GM12878 (cell line): ENCODE measurements around the gene ATP6V1G2. TPM values are rescaled to one million over a fixed set of nuclear protein-coding genes. Genes with fewer than 3 reads are reported as not detected.
A peak's percentile ranks its signal among the peaks of the same experiment; 100 is the strongest.

ENCODE experiments used
- CEBPZ ChIP-seq: fragments of 150-350 bp; IDR thresholded peaks from 2 replicates; pipeline ENCODE4 v1.6.1; 2016; ENCODE audit warnings: low read depth, low read length
- HDAC6 ChIP-seq: fragments of 200-600 bp; sonication (generic); IDR thresholded peaks from one replicate; pipeline ENCODE4 v1.8.0; 2017; ENCODE audit warnings: antibody characterized with exemption; ENCODE audit not compliant: unreplicated experiment
- IRF3 ChIP-seq: fragments of 450-650 bp; IDR thresholded peaks from 2 replicates; pipeline ENCODE4 v1.6.1; 2014; ENCODE audit warnings: mild to moderate bottlenecking
- JUND ChIP-seq: IDR thresholded peaks from 2 replicates; pipeline ENCODE4 v1.6.1; 2012; ENCODE audit warnings: low read depth, mild to moderate bottlenecking, low read length, improper control_type of control experiment, moderate library complexity
- LARP7 ChIP-seq: fragments of 450-650 bp; IDR thresholded peaks from 2 replicates; pipeline ENCODE4 v1.6.1; 2017; ENCODE audit warnings: mild to moderate bottlenecking
- MTA2 ChIP-seq: fragments of 450-650 bp; IDR thresholded peaks from 2 replicates; pipeline ENCODE4 v1.6.1; 2016; ENCODE audit warnings: low read depth, mild to moderate bottlenecking, moderate library complexity
- MYC ChIP-seq: IDR thresholded peaks from 2 replicates; pipeline ENCODE4 v1.6.1; 2011; ENCODE audit warnings: mild to moderate bottlenecking, low read length, moderate library complexity, inconsistent platforms; ENCODE audit not compliant: insufficient read depth, insufficient replicate concordance, insufficient read length, severe bottlenecking
- NRF1 ChIP-seq: conservative IDR thresholded peaks from 2 replicates; pipeline ENCODE4 v1.6.1; 2011; ENCODE audit warnings: mild to moderate bottlenecking, low read depth, low read length, improper control_type of control experiment
- SMAD1 ChIP-seq: fragments of 450-650 bp; IDR thresholded peaks from 2 replicates; pipeline ENCODE4 v1.6.1; 2018; ENCODE audit warnings: mild to moderate bottlenecking, low read depth; ENCODE audit not compliant: partially characterized antibody
- SREBF1 ChIP-seq: IDR thresholded peaks from 2 replicates; pipeline ENCODE4 v1.6.1; 2012; ENCODE audit warnings: mild to moderate bottlenecking, low read length
- USF2 ChIP-seq: IDR thresholded peaks from 2 replicates; pipeline ENCODE4 v1.6.1; 2011; ENCODE audit warnings: low read depth, low read length, improper control_type of control experiment, borderline replicate concordance
- ZBED1 ChIP-seq: IDR thresholded peaks from 2 replicates; pipeline ENCODE4 v1.6.1; 2016; ENCODE audit warnings: borderline replicate concordance
- ZBTB33 ChIP-seq: fragments of 450-650 bp; IDR thresholded peaks from 2 replicates; pipeline ENCODE4 v1.6.1; 2017; ENCODE audit warnings: mild to moderate bottlenecking
- ZBTB40 ChIP-seq: fragments of 450-650 bp; IDR thresholded peaks from 2 replicates; pipeline ENCODE4 v1.6.1; 2016; ENCODE audit warnings: mild to moderate bottlenecking, moderate library complexity, borderline replicate concordance
- polyA plus RNA-seq, 11 experiments: library from polyadenylated mRNA; depleted of rRNA in 4 of 11; unstranded in 6 of 11; stranded (reverse) in 5 of 11; fragments of >200 nt; fragmentation: Nextera tagmentation in 4 of 11; fragmentation: Illumina TruSeq in 1 of 11; extraction: Ambion mirVana in 4 of 11; extraction: Trizol in 1 of 11; gene quantifications; 1 replicate in 1 of 11; 2 replicates in 10 of 11; pipeline versions ENCODE4 v1.2.1 to v1.2.3, GENCODE V29; 2011 to 2016; ENCODE audit warnings: inconsistent platforms in 2 of 11, missing spikeins in 2 of 11, low read depth in 1 of 11
- total RNA-seq, 4 experiments: library from RNA; depleted of rRNA in 3 of 4; stranded (reverse); fragments of >200 nt in 3 of 4; fragmentation: Illumina TruSeq in 1 of 4; extraction: Trizol in 1 of 4; gene quantifications; 2 replicates each; pipeline versions ENCODE4 v1.2.1 to v1.2.3, GENCODE V29; 2013 to 2021

The ATP6V1G2 gene
- total and polyA plus RNA-seq, 10 of the 15 experiments (the other 5 are each of a cell fraction or from before 2014, with no cell fraction given) = 0.45 to 8.9 (median 2.8) TPM

GRCh38 chr6:31559958-31560696 is 13.7 kb upstream of the ATP6V1G2 start (continued):
- TF ChIP-seq ZBTB33 (no peak), ZBTB40 (no peak; the same call in 1 of the 2 replicates), JUND (no peak), NRF1 (no peak), MTA2 (peak; percentile 68), CEBPZ (no peak), USF2 (no peak; the same call in 1 of the 2 replicates), SREBF1 (no peak), LARP7 (no peak), MYC (no peak), ZBED1 (peak; percentile 80; the same call in 1 of the 2 replicates), SMAD1 (no peak), IRF3 (no peak), HDAC6 (no peak)
